ENCODE results near the gene AK3.

Gene AK3

GRCh38 chr9:4670591-4670990 is 70.4 kb downstream of the AK3 start:
- 72 to 79% methylated on average over 2 of the region's 3 CpGs for WGBS, 2 experiments
- H3K27me3 ChIP-seq (ENCODE audit: control insufficient read depth, insufficient read depth, low read length, poor library complexity, severe bottlenecking), result peaks cover 27% of the 10 kb centered on the region
- no peaks in the 10 kb centered on the region for H3K36me3 ChIP-seq (ENCODE audit: control insufficient read depth, insufficient read depth, low read length)
- H3K4me3 ChIP-seq (ENCODE audit: insufficient read depth, low read depth, low read length), result no peak overlapping the region
- no peaks in the 10 kb centered on the region for H3K9me3 ChIP-seq (ENCODE audit: control insufficient read depth, low read length)
- H3K27ac ChIP-seq (ENCODE audit: insufficient read depth, low read depth, low read length, poor library complexity, severe bottlenecking), result no peak overlapping the region
- H3K4me1 ChIP-seq (ENCODE audit: control insufficient read depth, insufficient read depth, low read length), result no peaks in the 10 kb centered on the region

GRCh38 chr9:4669890-4670289 is 71.1 kb downstream of the AK3 start:
- peaks cover 30% of the 10 kb centered on the region for H3K27me3 ChIP-seq (ENCODE audit: control insufficient read depth, insufficient read depth, low read length, poor library complexity, severe bottlenecking)
- no peaks in the 10 kb centered on the region for H3K9me3 ChIP-seq (ENCODE audit: control insufficient read depth, low read length)
- H3K36me3 ChIP-seq (ENCODE audit: control insufficient read depth, insufficient read depth, low read length), result no peaks in the 10 kb centered on the region

GRCh38 chr9:4668604-4669003 is 72.4 kb downstream of the AK3 start:
- H3K4me1 ChIP-seq (ENCODE audit: control insufficient read depth, insufficient read depth, low read length), result peaks cover 3% of the 10 kb centered on the region
- H3K4me3 ChIP-seq (ENCODE audit: insufficient read depth, low read depth, low read length), result no peak overlapping the region
- no peak overlapping the region for H3K27ac ChIP-seq (ENCODE audit: insufficient read depth, low read depth, low read length, poor library complexity, severe bottlenecking)
- 89 to 95% methylated on average over 2 of the region's 2 CpGs for WGBS, 2 experiments
- no peaks in the 10 kb centered on the region for H3K9me3 ChIP-seq (ENCODE audit: control insufficient read depth, low read length)
- peaks cover 30% of the 10 kb centered on the region for H3K27me3 ChIP-seq (ENCODE audit: control insufficient read depth, insufficient read depth, low read length, poor library complexity, severe bottlenecking)
- no peaks in the 10 kb centered on the region for H3K36me3 ChIP-seq (ENCODE audit: control insufficient read depth, insufficient read depth, low read length)

More at GRCh38 chr9:4669890-4670289, 71.1 kb downstream of the AK3 start:
- Histone ChIP-seq H3K4me1 (ENCODE audit: control insufficient read depth, insufficient read depth, low read length) (no peaks in the 10 kb centered on the region), H3K4me3 (ENCODE audit: insufficient read depth, low read depth, low read length) (no peak overlapping the region), H3K27ac (ENCODE audit: insufficient read depth, low read depth, low read length, poor library complexity, severe bottlenecking) (no peak overlapping the region)

DNA sequence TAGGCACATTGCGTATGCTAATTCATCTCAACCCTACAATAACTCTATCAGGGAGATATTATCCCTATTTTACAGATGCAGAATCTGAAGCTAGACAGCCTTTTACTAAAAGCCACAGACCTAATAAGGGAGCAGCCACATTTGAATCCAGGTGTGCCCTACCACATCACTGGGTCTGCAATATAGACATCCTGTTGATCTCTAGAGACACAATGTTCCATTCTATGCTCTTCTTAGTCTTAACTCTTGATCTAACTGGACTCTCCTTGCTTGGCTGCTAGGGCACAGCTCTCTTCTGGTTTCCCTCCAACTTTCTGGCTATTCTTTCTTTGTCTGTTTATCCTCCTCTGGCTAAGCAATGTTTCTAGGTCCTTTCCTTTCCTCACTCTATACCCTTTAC is 73.3 kb downstream of the AK3 start:
- 97 to 100% methylated on average over 1 of the region's 1 CpG for WGBS, 2 experiments

GRCh38 chr9:4666042-4666699 is 74.8 kb downstream of the AK3 start, which contains the start of gene SPATA6L:
Gene SPATA6L (minus strand): TSS chr9:4666480. CDS start chr9:4666250, 230 bp downstream.
- Histone ChIP-seq H3K27ac (ENCODE audit: insufficient read depth, low read depth, low read length, poor library complexity, severe bottlenecking) (no peak within 1 kb of the TSS), H3K4me3 (ENCODE audit: insufficient read depth, low read depth, low read length) (peak within 1 kb of the TSS; percentile 49), H3K36me3 (ENCODE audit: control insufficient read depth, insufficient read depth, low read length) (no peaks in the 10 kb centered on the region), H3K27me3 (ENCODE audit: control insufficient read depth, insufficient read depth, low read length, poor library complexity, severe bottlenecking) (peaks cover 30% of the 10 kb centered on the region), H3K9me3 (ENCODE audit: control insufficient read depth, low read length) (no peaks in the 10 kb centered on the region), H3K4me1 (ENCODE audit: control insufficient read depth, insufficient read depth, low read length) (peaks cover 10% of the 10 kb centered on the region)
- 3 to 4% methylated on average over 35 to 36 of the region's 36 CpGs for WGBS, 2 experiments

More for the DNA sequence above, 73.3 kb downstream of the AK3 start:
- H3K4me3 ChIP-seq (ENCODE audit: insufficient read depth, low read depth, low read length), result no peak overlapping the region
- H3K4me1 ChIP-seq (ENCODE audit: control insufficient read depth, insufficient read depth, low read length), result peaks cover 10% of the 10 kb centered on the region
- no peaks in the 10 kb centered on the region for H3K9me3 ChIP-seq (ENCODE audit: control insufficient read depth, low read length)
- H3K27me3 ChIP-seq (ENCODE audit: control insufficient read depth, insufficient read depth, low read length, poor library complexity, severe bottlenecking), result peaks cover 30% of the 10 kb centered on the region
- H3K27ac ChIP-seq (ENCODE audit: insufficient read depth, low read depth, low read length, poor library complexity, severe bottlenecking), result no peak overlapping the region
- no peaks in the 10 kb centered on the region for H3K36me3 ChIP-seq (ENCODE audit: control insufficient read depth, insufficient read depth, low read length)

GRCh38 chr9:4665357-4665756 is 75.6 kb downstream of the AK3 start:
- H3K9me3 ChIP-seq (ENCODE audit: control insufficient read depth, low read length), result no peaks in the 10 kb centered on the region
- no peaks in the 10 kb centered on the region for H3K36me3 ChIP-seq (ENCODE audit: control insufficient read depth, insufficient read depth, low read length)
- peaks cover 10% of the 10 kb centered on the region for H3K4me1 ChIP-seq (ENCODE audit: control insufficient read depth, insufficient read depth, low read length)
- H3K4me3 ChIP-seq (ENCODE audit: insufficient read depth, low read depth, low read length), result no peak overlapping the region
- WGBS, 2 experiments, result 76 to 85% methylated on average over 2 of the region's 2 CpGs
- H3K27ac ChIP-seq (ENCODE audit: insufficient read depth, low read depth, low read length, poor library complexity, severe bottlenecking), result no peak overlapping the region
- peaks cover 30% of the 10 kb centered on the region for H3K27me3 ChIP-seq (ENCODE audit: control insufficient read depth, insufficient read depth, low read length, poor library complexity, severe bottlenecking)

DNA sequence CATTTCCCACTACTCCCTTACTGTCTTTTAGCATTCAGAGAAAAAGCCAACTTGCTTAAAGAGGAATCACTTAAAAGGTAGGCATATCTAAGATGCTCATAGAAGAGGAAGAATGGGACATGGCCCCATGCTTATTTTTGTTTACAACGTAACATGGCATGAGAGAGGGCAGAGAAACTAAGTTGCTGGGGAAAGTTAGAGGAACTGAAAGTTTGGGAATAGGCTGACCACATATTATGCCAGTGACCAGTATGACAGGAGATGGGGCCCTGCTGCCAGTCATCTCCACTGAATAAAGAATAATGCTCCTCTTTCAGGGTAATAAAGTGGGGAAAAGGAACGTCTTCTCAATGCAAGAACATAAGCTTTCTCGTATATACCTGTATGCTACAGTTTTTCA is 77.0 kb downstream of the AK3 start:
- Histone ChIP-seq H3K9me3 (ENCODE audit: control insufficient read depth, low read length) (no peaks in the 10 kb centered on the region), H3K4me3 (ENCODE audit: insufficient read depth, low read depth, low read length) (no peak overlapping the region)
- WGBS, 2 experiments, result 86 to 90% methylated on average over 3 of the region's 3 CpGs

GRCh38 chr9:4662989-4663792 is 77.8 kb downstream of the AK3 start:
- 63 to 67% methylated on average over 13 of the region's 13 CpGs for WGBS, 2 experiments
- H3K27ac ChIP-seq (ENCODE audit: insufficient read depth, low read depth, low read length, poor library complexity, severe bottlenecking), result no peak overlapping the region
- no peaks in the 10 kb centered on the region for H3K36me3 ChIP-seq (ENCODE audit: control insufficient read depth, insufficient read depth, low read length)
- peaks cover 25% of the 10 kb centered on the region for H3K27me3 ChIP-seq (ENCODE audit: control insufficient read depth, insufficient read depth, low read length, poor library complexity, severe bottlenecking)
- peaks cover 10% of the 10 kb centered on the region for H3K4me1 ChIP-seq (ENCODE audit: control insufficient read depth, insufficient read depth, low read length)
- no peaks in the 10 kb centered on the region for H3K9me3 ChIP-seq (ENCODE audit: control insufficient read depth, low read length)
- H3K4me3 ChIP-seq (ENCODE audit: insufficient read depth, low read depth, low read length), result peak overlapping the region; percentile 71

More for the DNA sequence above, 77.0 kb downstream of the AK3 start:
- Histone ChIP-seq H3K36me3 (ENCODE audit: control insufficient read depth, insufficient read depth, low read length) (no peaks in the 10 kb centered on the region), H3K27me3 (ENCODE audit: control insufficient read depth, insufficient read depth, low read length, poor library complexity, severe bottlenecking) (peaks cover 30% of the 10 kb centered on the region), H3K4me1 (ENCODE audit: control insufficient read depth, insufficient read depth, low read length) (peaks cover 10% of the 10 kb centered on the region), H3K27ac (ENCODE audit: insufficient read depth, low read depth, low read length, poor library complexity, severe bottlenecking) (no peak overlapping the region)

DNA sequence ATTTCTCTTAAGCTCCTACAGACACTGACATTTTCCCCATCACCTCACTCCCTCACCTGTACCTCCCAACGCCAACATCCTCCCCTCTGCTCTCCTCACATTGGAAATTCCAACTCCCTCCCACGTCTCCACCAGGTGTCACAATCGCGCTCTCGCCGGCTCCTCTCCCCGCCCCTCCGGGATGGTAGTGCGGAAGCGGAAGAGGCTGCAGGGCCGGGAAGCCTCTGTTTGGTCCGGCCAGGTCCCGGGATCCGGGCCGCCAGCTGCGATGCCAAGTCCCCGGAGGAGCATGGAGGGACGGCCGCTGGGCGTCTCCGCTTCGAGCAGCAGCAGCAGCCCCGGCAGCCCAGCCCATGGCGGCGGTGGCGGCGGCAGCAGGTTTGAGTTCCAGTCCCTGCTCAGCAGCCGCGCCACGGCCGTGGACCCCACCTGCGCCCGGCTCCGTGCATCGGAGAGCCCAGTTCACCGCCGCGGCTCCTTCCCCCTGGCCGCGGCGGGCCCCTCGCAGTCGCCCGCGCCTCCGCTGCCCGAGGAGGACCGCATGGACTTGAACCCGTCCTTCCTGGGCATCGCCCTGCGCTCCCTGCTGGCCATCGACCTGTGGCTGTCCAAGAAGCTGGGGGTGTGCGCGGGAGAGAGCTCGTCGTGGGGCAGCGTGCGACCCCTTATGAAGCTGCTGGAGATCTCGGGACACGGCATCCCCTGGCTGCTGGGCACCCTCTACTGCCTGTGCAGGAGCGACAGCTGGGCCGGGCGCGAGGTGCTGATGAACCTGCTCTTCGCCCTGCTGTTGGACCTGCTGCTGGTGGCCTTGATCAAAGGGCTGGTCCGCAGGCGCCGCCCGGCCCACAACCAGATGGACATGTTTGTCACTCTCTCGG is 78.7 kb downstream of the AK3 start, which contains the start of gene PLPP6:
Gene PLPP6 (plus strand): TSS at position 187 of the 881 bp plus-strand sequence. CDS start 82 bp downstream, at position 269.
- Histone ChIP-seq H3K27me3 (ENCODE audit: control insufficient read depth, insufficient read depth, low read length, poor library complexity, severe bottlenecking) (peaks cover 19% of the 10 kb centered on the region), H3K9me3 (ENCODE audit: control insufficient read depth, low read length) (no peaks in the 10 kb centered on the region), H3K36me3 (ENCODE audit: control insufficient read depth, insufficient read depth, low read length) (no peaks in the 10 kb centered on the region), H3K27ac (ENCODE audit: insufficient read depth, low read depth, low read length, poor library complexity, severe bottlenecking) (no peak within 1 kb of the TSS), H3K4me1 (ENCODE audit: control insufficient read depth, insufficient read depth, low read length) (peaks cover 10% of the 10 kb centered on the region), H3K4me3 (ENCODE audit: insufficient read depth, low read depth, low read length) (peak within 1 kb of the TSS; percentile 71)
- 2% methylated on average over 70 of the region's 70 CpGs for WGBS, 2 experiments

Data from ectodermal cell (in vitro differentiated cells).